Neutrophil (primary cell): ENCODE data around the gene ZIC2.
"Not testable (repeated sequence)": the region's sequence is repeated elsewhere in the genome, so short reads cannot be mapped to it uniquely, and the experiment has no call there.

ENCODE experiments used
- H3K27ac ChIP-seq: fragments of 200-600 bp; sonication (generic); 2 replicates; pipeline ENCODE4 v1.5.1; 2016; ENCODE audit warnings: mild to moderate bottlenecking, moderate library complexity
- H3K27me3 ChIP-seq: fragments of 200-600 bp; sonication (generic); 2 replicates; pipeline ENCODE4 v1.6.0; 2016; ENCODE audit warnings: mild to moderate bottlenecking
- H3K36me3 ChIP-seq: fragments of 200-600 bp; sonication (generic); 2 replicates; pipeline ENCODE4 v1.5.1; 2017
- H3K4me1 ChIP-seq, 2 experiments: fragments of 200-600 bp in 1 of 2; sonication (generic) in 1 of 2; 1 replicate in 1 of 2; 2 replicates in 1 of 2; pipeline versions ENCODE4 v1.5.1 to v1.6.1; 2013 to 2016; ENCODE audit warnings: low read depth in 1 of 2, low read length in 1 of 2, mild to moderate bottlenecking in 1 of 2, moderate library complexity in 1 of 2; ENCODE audit not compliant: control insufficient read depth in 1 of 2, insufficient read depth in 1 of 2
- H3K4me3 ChIP-seq, 2 experiments: fragments of 200-600 bp in 1 of 2; sonication (generic) in 1 of 2; 1 replicate in 1 of 2; 2 replicates in 1 of 2; pipeline ENCODE4 v1.5.1; 2013 to 2016; ENCODE audit warnings: low read depth in 1 of 2, low read length in 1 of 2, mild to moderate bottlenecking in 1 of 2, moderate library complexity in 1 of 2
- H3K9me3 ChIP-seq: fragments of 200-600 bp; sonication (generic); 2 replicates; pipeline ENCODE4 v1.5.1; 2016
- TF ChIP-seq, protein P1 (sequence below): fragments of 200-600 bp; sonication (generic); IDR thresholded peaks from 2 replicates; pipeline ENCODE4 v1.5.1; 2016; ENCODE audit warnings: antibody characterized with exemption

ZIC2 gene

DNA sequence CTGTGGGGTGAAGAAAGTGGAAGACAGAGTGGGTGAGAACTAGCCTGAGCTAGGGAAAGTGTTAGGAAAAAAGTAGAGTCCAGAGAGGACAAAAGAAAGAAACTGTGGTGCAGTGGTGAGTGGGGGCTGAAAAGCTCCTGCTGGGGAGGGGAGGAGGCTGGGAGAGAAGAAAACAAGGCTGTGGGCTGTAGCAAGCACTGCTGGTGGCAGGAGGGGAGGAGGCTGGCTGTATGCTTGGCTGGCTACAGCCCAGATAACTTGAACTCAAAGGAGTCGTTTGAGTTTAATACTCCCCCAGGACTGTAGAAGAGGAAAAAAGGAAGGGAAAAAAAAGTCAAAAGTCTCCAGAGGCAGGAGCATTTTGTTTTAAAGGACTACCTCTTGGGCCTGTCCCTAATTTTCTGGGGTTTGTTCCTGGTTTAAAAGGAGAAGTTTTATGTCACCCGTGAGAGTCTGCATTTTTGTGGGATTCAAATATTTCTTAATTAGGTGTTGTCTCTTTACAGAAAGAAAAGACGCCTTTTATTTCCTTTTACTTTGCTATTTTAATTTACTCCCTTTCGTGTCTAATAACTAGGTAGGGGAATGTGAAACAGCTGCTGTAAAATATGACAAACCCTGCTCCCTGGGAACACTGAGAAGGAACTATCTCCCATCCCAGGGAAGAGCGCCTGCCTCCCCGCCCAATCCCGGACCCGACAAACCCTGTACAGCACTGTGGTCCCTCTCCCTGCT, 31.7 kb upstream of the ZIC2 start:
- no peak overlapping the region for H3K27ac ChIP-seq
- H3K4me1 ChIP-seq: no peaks in the 10 kb centered on the region
- H3K27me3 ChIP-seq: peaks cover 98% of the 10 kb centered on the region
- no peaks in the 10 kb centered on the region for H3K9me3 ChIP-seq
- no peaks in the 10 kb centered on the region for H3K36me3 ChIP-seq
- TF ChIP-seq, protein P1, sequence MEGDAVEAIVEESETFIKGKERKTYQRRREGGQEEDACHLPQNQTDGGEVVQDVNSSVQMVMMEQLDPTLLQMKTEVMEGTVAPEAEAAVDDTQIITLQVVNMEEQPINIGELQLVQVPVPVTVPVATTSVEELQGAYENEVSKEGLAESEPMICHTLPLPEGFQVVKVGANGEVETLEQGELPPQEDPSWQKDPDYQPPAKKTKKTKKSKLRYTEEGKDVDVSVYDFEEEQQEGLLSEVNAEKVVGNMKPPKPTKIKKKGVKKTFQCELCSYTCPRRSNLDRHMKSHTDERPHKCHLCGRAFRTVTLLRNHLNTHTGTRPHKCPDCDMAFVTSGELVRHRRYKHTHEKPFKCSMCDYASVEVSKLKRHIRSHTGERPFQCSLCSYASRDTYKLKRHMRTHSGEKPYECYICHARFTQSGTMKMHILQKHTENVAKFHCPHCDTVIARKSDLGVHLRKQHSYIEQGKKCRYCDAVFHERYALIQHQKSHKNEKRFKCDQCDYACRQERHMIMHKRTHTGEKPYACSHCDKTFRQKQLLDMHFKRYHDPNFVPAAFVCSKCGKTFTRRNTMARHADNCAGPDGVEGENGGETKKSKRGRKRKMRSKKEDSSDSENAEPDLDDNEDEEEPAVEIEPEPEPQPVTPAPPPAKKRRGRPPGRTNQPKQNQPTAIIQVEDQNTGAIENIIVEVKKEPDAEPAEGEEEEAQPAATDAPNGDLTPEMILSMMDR: no peak
- no peak overlapping the region for H3K4me3 ChIP-seq

GRCh38 chr13:99951666-99952065, 29.9 kb upstream of the ZIC2 start:
- not testable (repeated sequence) for H3K4me1 ChIP-seq, H3K36me3 ChIP-seq, H3K27ac ChIP-seq, H3K9me3 ChIP-seq, H3K4me3 ChIP-seq
- H3K27me3 ChIP-seq: peaks cover 100% of the 10 kb centered on the region

DNA sequence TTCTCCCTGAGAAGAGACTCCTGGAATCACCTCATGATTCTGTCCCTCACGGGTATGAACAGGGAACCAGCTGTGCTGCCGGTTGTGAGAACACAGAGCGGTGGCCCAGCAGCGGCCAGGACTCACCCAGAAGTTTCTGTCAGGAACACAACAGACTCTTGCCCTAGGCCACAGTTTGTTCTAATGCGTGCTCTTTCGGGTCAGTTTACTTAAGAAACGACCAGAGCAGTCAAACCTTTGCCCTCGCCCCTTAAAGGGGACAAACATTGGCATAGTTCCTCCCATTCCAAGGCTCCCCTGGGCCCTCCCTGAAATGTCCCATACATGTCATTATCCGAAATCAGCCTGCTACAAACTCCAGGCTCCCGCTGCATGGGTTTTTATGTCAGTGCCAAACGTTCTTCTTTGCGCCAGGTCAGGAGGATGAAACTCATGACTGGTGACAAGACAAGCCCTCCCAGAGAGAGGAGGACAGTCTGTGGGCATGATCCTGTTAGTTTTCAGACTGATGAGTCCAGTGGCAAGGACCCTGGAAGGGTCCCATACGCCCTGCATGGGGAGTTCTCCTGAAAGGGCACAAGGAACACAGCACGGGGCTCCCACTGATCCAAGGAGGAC, 28.3 kb upstream of the ZIC2 start:
- peaks cover 100% of the 10 kb centered on the region for H3K27me3 ChIP-seq

DNA sequence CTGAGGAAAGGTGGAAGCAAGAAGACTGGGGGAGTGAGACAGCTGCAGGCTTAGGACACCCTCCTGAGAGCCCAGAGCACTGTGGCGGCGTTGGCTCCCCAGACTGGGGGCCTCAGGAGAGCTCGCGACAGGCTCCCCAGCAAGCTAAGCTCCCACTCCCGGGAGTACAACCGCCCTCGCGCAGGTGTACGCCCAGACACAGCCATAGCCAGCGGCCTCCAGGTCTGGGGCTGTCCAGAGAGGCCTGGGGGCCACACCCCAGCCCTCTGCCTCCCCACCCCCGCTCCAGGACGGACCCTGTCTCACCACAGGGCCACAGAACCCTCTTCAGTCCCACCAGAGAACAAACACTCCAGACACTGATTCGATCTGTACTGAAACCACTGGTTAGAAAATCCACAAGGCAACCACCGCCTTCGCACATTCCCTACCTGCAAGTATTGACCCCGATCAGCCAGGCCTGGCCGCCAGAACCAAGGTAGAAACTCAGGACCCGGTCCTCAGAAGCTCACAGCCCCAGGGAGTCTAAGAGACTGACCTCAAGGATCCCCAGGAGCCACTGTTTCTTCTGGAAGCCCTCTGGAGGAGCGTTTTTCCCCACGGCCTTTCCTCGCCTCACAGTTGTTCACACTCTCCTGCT, 26.4 kb upstream of the ZIC2 start:
- Histone ChIP-seq H3K9me3 (no peaks in the 10 kb centered on the region), H3K4me3 (no peak overlapping the region)
- TF ChIP-seq, protein P1: no peak

More for the DNA sequence above, 28.3 kb upstream of the ZIC2 start:
- Histone ChIP-seq H3K27ac (no peak overlapping the region), H3K4me1 (no peaks in the 10 kb centered on the region), H3K4me3 (no peak overlapping the region), H3K36me3 (no peaks in the 10 kb centered on the region), H3K9me3 (no peaks in the 10 kb centered on the region)
- TF ChIP-seq, protein P1: no peak

DNA sequence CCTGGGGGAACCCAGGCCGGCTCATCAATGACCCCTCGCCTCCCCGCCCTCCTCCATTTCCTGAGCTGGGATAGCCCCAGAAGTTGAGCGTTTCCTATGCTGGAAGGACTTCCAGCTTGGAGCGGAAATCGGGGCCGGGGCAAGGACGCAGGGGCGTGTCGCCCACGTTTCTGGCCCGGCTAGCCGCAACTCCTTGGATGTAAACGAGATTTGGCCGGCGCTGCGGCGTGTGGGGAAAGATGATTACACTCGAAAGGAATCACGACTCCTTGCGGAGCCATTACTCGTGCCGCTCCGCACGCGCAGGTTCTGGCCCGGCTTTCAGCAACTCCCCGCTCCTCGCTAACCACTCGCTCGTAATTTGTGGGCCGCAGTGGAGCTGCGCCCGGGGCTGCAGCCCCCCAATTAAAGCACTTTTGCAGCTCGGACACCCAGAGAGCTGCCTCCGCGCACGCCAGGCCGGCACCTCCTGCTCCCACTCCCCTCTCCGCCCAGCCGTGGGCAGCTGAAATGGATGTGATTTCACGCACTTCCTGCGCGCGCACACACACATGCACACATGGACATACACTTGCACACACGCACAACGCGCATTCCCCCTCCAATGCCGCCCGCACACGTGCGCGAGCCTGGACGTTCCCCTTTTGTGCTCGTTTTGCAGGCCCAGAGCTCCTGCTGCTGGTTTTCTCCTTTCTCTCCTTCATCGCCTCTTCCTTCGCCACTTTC, 25.7 kb upstream of the ZIC2 start:
- Histone ChIP-seq H3K27me3 (peaks cover 100% of the 10 kb centered on the region), H3K36me3 (no peaks in the 10 kb centered on the region), H3K9me3 (no peaks in the 10 kb centered on the region), H3K4me1 (peaks cover 3 to 7% of the 10 kb centered on the region in 2 experiments), H3K27ac (no peak overlapping the region), H3K4me3 (no peak overlapping the region)
- TF ChIP-seq, protein P1: no peak

More for the DNA sequence above, 26.4 kb upstream of the ZIC2 start:
- no peak overlapping the region for H3K27ac ChIP-seq
- peaks cover 3 to 7% of the 10 kb centered on the region in 2 experiments for H3K4me1 ChIP-seq
- H3K27me3 ChIP-seq: peaks cover 100% of the 10 kb centered on the region
- no peaks in the 10 kb centered on the region for H3K36me3 ChIP-seq
